RWPE1 (cell line): ENCODE data around the gene MAP3K4.

Source experiments
- CTCF ChIA-PET: fragments of 350-600 bp; sonication (Branson Sonifier 250); formaldehyde crosslinking; extraction: SDS; loops from one replicate; lab custom pipeline; 2021; lab: Yijun Ruan, JAX
- POLR2A ChIA-PET: fragments of 400-600 bp; formaldehyde crosslinking; extraction: SDS; loops from one replicate; lab custom pipeline; 2020; ENCODE audit warnings: antibody characterized with exemption; ENCODE audit not compliant: low non-redundant PET; lab: Yijun Ruan, JAX
- DNase-seq: peaks from one replicate; pipeline ENCODE4 v3.0.0; 2012; ENCODE audit warnings: low spot score
- H3K27ac ChIP-seq: fragments of 450-650 bp; 2 replicates; pipeline ENCODE4 v1.5.1; 2017
- CTCF ChIP-seq: fragments of 450-650 bp; conservative IDR thresholded peaks from 2 replicates; pipeline ENCODE4 v1.5.1; 2017; ENCODE audit warnings: low read depth, mild to moderate bottlenecking

The MAP3K4 gene

GRCh38 chr6:160951187-160952030 lies 40.2 kb upstream of the MAP3K4 start:
- ChIA-PET POLR2A (no interaction called here), CTCF (no interaction called here)
- peak overlapping the region; percentile 61 for H3K27ac ChIP-seq
- DNase-seq: no peak
- TF ChIP-seq CTCF: no peak

GRCh38 chr6:160952633-160953281 lies 38.8 kb upstream of the MAP3K4 start:
- CTCF ChIA-PET: no interaction called here
- TF ChIP-seq CTCF: no peak
- POLR2A ChIA-PET: no interaction called here
- no peak overlapping the region for H3K27ac ChIP-seq
- DNase-seq: no peak

GRCh38 chr6:160955508-160956295 lies 35.9 kb upstream of the MAP3K4 start:
- TF ChIP-seq CTCF: no peak
- H3K27ac ChIP-seq: no peak overlapping the region
- DNase-seq: no peak
- CTCF ChIA-PET: interaction anchor here (0.6 kb wide), 1 partner anchor 139 kb away, joined by 3 read pairs; no protein-coding TSS in a partner anchor
- POLR2A ChIA-PET: no interaction called here

- POLR2A ChIA-PET: no interaction called here
- CTCF ChIA-PET: no interaction called here
- no peak for TF ChIP-seq CTCF
Measured at GRCh38 chr6:160956300-160957035, 35.1 kb upstream of the MAP3K4 start.

GRCh38 chr6:160959726-160960435 lies 31.7 kb upstream of the MAP3K4 start:
- ChIA-PET POLR2A (no interaction called here), CTCF (interaction anchor here (0.6 to 1.0 kb wide), 3 partner anchors 33 to 1221 kb away, joined by 3 to 4 read pairs (median 3); no protein-coding TSS in a partner anchor)
- no peak for TF ChIP-seq CTCF
- no peak overlapping the region for H3K27ac ChIP-seq
- DNase-seq: no peak

More at GRCh38 chr6:160956300-160957035, 35.1 kb upstream of the MAP3K4 start:
- DNase-seq: no peak
- H3K27ac ChIP-seq: no peak overlapping the region
